NCI-H345 treated with DMSO at 0.1 percent for 48 hours (cell line): ENCODE results near the gene DST.

Experiments used
- DNase-seq: peaks from one replicate; lab custom pipeline; 2025; ENCODE audit not compliant: unreplicated experiment; lab: John Stamatoyannopoulos, UW

DST gene

DNA sequence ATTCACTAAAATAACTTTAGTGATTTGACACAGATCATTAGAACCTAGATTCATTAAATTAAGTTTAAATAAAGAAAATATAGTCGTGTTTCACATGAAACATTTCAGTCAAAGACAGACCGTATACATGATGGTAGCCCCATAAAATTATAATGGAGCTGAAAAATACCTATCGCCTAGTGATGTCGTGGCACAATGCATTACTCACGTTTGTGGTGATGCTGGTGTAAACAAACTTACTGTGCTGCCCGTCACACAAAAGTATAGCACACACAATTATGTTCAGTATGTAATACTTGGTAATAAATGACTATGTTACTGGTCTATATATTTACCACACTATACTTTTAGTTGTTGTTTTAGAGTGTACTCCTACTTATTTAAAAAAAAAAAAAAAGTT is 17.3 kb downstream of the DST start:
- DNase-seq = no peak

DNA sequence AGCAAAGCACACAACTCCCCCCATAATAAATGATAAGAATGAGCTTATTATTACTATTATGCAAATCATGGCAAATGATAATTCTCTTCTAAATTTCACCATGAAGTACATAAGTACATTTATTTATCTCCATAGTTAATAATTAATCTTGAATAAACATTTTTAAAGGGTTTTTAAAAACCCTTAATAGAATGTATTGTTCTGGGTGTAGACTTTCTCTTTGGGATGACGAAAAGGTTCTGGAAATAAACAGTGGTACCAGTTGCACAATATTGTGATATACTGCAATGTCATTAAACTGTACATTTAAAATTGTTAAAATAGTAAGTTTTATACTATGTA is 18.0 kb downstream of the DST start:
- no peak for DNase-seq

DNA sequence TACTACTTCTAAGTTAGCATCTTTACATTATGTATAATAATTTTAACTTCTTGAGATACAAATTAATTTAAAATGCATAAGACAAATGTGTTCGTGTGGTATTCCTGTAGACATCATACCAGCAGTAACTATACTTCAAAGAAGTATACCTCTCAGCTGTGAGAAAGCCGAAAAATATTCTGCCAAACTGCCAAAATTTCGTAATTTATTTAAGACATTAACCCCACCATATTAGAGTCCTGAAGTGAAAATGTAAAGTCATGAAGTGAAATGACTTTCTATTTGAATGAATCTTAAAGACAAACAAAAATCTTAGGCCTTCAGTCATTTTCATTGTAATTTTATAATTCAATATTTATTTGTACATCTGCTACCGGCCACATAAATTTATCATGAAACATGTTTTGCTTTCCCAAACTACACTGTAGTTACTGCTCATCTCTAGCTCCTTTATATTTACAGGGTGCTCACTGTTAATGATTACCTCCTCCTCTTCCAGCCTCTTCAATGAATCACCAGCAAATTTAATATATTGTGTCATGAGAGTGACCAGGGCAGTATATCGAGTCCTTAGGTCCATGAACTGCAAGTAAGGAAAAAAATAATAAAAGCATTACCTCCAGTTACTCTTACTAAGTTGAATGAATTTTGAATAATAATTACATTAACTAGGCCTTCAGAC is 18.5 kb downstream of the DST start:
- DNase-seq = no peak

DNA sequence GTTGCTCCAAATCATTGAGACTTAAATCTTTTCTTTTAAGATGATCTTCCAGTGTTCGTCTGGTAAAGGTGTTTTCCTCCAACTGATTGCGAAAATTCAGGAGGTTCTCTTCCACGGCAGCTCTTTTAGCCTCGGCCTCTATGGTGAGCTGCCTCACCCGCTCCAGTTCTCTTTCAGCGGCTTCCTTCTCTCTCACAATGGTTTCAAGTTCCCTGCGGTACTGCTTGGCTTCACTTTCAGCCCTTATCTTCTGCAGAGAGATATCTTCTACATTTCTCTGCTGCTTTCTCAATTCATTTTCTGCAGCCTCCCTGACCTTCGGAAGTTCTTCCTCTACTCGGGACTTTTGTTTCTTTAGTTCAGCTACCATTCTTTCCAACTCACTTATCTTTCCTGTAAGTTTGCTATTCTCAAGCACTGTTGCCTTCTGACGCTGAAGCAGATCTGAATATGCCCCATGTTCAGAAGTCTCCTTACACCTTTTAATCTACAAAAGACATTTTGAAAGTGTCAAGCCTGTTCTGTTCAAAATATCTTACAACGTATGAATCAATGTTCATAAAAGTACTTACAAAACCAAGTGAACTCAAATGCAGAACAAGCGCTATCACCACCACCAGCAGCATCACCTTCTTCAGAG is 22.3 kb downstream of the DST start:
- DNase-seq = no peak

DNA sequence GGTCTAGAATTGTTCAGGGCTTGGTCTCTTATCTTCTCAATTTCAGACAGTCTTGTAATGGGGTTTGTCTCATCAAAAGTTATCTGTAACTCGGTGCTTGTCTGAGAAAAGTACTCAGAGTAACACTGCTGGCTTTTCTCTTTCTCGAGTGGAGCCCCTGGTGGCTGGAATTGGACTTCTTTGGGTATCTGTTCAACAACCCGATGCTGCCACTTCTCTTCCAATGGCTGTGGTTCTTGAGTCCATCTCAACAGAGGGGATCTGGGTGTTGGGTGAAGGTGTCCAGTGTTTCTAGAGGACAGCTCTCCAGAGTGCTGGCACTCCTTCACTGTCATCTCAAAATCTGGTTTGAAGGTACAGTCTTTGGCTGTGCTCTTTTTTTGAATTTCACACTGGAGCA is 24.6 kb downstream of the DST start:
- DNase-seq = no peak

DNA sequence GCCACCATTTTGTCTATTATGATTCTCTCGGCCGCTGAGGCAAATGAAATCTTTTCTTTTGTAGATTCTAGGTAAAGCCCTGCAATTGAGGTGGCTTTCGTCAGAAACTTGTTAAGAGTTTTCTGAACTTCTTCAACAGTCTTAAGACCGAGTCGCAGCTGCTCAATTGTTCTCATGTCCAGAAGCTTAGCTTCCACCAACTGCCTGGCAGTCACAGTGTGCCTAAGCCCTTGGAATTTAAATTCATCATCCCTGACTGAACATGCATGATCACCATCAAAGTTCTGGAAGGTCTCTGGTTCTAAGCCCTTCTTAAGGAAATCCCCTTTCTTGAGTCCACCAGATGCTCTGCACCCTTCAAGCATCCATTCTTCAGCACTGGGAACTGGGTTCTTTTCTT is 25.7 kb downstream of the DST start:
- no peak for DNase-seq

DNA sequence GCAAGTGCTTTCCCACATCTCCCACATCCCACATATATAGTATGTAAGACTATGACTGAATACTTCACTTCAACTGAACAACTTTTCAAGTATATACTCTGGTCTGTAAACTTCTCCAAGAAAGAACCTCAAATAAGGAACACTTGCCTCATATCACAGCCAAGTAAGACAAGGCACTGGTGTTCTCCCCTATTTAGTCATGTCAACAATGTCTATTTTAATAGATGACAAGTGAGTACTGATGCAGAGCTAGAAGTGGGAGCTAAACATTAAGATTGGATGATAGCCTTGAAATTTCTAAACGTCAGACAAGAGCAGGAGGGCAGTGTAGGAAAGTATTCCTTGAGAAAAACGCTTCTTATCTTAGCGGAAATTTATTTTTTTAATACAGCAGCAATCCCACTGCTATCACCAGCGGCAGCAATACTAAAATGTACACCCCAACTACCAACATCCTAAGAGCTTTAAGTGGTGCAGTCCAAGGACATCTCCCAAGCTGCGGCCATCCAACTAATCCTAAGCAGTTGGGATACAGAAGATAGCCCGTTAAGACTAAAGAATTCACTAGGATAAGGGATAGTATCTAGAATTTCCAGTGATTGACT is 29.3 kb downstream of the DST start:
- no peak for DNase-seq

DNA sequence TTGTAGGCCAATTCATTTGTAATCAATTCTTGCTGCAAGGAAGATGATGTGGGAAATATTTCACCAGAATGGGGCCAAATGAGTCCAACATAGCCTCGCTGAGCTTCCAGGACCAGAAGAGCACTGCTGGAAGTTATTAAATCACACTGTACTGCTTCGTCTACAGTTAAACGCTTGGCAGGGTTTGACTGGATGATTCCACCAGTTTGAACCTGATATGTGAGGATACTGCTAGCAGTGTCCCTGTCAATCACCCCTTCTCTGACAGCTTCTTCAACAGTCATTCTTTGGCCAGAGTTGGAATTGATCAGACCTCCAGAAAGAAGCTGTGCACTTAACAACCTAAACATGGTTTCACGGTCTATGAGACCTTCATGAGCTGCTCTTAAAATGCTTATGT is 34.4 kb downstream of the DST start:
- DNase-seq = no peak

DNA sequence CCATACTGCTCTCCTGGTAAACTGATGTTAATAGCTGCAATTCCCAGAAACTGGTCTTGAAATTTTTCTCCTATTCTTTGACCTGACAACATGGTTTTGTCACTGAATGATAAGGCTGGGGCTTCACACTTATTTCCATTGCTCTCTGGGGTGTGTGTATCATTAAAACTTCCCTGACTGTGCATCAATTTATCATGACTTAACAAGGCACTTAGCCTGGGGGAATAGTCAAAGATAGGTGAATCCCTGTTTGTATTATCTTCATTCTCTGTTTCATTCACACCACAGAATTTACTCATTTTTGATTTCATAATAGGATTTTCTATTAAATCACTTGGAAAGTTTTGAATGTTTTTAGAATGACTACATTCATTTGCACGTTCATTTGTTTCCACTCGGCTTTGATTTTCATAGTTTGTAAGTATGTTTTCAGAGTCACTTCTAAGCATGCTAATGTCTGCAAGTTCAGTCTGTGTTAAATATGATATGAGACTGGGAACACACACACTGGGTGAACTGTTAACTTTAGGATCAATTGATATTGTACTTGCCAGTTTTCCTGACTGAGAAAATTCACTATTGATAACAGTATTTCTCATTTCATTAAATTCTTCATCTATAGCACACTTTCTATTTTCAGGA is 35.5 kb downstream of the DST start:
- no peak for DNase-seq

DNA sequence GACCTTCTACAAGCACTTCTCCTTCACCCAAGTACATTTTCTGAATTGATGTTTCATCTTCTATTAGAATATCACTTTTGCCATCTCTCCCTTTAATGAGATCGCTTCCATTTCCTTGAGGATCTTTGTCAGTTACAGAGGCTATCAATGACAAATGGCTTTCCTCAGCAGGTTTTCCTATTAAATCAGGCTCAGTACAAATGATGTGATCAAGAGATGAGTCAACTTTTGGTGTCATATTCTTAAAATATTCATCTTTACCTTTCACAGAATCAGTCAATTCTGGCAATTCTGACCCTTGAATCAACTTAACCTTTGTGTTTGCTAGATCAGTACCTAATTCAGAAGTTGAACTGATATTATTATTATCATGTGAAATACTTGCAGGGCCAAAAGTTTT is 37.3 kb downstream of the DST start:
- DNase-seq = no peak

DNA sequence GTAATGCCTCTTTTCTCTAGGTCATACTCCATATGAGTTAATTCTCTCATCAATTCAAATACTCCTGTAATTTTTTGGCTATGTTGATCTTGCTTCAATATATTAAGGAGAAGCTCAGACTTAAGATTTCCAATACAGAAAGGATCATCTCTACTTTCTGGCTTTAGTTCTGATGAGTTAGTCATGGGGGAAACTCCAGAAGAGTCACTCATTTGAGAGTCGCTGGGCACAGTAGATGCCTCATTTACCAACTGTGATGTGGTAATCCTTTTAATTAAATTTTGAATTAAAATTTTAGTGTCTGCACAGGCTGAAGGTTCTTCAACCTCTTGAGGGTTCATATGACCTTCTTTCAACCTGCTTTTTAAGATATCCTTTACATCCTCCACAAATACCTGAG is 38.5 kb downstream of the DST start:
- DNase-seq = no peak

DNA sequence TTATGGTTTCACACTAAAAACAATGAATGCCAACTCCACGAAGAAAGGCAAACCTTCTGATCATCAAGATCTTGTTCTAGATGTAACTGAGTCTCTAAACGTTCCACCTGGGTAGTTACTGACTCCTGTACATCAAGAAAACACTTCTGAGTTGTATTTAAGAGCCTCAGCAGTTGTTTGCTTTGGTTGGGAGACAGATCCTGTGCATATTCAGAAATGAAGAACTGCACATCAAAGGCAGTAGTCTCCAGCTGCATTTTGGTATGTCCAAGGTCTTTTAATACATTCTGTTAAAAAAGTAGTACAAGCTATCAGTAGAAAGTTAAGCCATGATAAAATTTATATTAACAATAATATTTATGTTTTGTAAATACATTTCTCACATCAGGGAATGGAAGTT is 41.3 kb downstream of the DST start:
- no peak for DNase-seq

DNA sequence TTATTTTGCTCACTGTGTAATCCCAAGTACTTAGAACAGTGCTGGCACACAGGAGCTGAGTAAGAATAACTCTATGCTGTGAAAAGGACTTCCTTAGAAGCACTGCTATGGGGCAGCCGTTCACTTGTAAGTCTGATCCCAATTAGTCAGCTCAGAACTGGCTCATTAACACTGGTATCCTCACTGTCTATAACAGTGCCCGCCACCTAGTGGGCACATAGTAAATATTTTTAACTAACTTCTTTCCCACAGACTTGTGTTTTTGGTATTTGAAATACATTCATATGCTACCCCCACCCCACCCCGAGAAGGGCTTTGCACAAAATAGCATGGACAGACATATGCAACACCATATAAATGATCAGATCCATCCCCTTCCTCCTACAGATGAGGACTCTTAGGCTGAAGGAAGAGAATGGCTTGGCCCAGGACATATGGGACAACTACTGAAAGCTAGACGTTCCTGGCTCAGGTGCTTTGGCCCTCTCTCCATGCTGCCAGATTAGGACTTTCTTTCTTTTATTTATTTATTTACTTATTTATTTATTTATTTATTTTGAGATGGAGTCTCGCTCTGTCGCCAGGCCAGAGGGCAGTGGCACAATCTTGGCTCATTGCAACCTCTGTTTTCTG is 47.1 kb downstream of the DST start:
- DNase-seq = peak; percentile 42

DNA sequence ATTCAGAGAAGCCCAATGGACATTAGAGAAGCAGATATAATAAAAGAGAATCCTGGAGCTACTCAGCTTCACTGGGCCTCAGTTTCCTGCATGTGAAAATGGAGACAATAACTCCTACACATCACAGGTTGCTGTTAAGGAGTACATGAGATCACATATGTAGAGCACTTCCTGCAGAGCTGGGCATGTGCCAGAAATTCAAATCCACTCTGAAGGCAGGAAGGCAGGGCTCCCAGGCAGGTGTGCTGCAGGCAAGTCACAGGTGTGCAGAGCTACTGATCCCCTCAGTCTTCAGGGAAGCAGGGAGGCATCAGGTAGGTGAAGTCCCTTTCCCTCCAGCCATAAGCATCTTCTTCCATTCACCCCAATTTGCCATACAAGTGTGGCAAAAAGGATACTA is 48.0 kb downstream of the DST start:
- peak; percentile 66 for DNase-seq

DNA sequence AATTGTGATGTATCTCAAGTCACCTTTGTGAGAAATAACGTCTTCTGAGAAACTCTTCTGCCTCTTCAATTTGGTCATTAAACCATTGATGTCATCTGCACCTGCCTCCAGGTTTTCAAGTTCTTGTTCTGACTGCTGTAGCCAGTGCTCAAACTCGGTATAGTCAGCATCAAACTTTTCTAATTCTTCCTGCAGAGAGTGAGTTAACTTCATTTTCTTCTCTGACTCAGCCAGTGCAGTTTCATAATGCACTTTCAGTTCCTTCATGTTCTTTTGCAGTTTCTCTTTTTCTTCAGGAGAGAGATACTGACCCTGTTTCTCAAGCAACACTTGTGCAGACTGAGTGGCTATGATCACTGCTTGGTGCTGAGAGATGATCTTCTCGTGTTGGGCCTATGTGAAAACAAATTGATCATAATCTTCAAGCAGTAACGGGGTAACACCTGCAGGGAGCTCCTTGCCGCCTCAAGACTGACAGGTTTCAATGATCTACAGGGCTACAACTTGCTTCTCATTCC is 48.8 kb downstream of the DST start:
- no peak for DNase-seq

DNA sequence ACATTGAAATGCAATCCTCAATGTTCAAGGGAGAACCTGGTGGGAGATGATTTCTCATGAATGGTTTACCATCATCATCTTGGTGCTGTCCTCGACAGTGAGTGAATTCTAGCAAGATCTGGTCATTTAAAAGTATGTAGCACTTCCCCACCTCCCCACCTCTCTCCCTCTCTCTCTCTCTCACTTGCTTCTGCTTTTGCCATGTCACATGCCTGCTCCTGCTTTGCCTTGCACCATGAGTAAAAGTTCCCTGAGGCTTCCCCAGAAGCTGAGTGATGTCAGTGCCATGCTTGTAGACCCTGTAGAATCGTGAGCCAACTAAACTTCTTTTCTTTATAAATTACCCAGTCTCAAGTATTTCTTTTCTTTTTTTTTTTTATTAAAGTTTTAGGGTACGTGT is 60.5 kb downstream of the DST start:
- no peak for DNase-seq

DNA sequence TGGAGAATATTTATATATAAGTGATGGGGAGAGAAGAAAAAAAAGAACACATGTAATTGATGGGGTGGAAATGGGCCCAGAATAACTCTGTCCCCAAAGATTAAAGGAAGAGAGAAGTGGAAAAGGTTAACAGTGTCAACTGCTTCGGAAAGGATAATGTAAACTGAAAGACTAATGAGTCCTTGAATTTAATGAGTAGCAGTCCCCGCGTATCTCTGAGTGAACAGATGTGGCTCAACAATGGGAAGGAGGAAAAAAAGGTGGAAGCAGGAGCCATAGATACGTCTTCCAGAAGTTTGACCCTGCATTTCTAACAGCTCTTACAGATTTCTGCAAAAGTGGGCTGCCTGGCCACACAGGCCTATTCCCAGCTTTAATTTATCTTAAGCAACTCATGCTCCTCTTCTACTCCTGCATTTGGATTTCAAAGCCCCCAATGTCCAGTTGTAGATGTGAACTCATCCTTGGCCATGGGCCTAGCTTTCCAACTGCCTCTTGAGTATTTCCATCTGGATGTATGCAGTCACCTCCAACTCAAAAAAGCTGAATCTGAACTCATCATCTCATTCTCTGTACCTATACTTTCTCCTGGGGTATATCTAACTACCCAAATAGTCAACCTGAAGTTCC is 61.3 kb downstream of the DST start:
- no peak for DNase-seq

DNA sequence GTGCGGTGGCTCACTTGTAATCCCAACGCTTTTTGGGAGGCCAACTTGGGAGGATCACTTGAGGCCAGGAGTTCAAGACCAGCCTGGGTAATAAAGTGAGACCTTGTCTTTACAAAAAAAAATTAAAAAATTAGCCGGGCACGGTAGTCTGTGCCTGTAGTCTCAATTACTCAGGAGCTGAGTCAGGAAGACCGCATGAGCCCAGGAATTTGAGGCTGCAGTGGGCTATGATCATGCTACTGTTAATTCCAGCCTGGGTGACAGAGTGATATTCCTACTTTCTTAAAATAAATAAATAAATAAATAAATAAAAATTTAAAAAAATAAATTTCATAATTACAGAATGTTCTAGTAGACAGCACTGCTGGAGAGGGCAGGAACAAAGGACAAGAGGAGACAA is 62.4 kb downstream of the DST start:
- no peak for DNase-seq

DNA sequence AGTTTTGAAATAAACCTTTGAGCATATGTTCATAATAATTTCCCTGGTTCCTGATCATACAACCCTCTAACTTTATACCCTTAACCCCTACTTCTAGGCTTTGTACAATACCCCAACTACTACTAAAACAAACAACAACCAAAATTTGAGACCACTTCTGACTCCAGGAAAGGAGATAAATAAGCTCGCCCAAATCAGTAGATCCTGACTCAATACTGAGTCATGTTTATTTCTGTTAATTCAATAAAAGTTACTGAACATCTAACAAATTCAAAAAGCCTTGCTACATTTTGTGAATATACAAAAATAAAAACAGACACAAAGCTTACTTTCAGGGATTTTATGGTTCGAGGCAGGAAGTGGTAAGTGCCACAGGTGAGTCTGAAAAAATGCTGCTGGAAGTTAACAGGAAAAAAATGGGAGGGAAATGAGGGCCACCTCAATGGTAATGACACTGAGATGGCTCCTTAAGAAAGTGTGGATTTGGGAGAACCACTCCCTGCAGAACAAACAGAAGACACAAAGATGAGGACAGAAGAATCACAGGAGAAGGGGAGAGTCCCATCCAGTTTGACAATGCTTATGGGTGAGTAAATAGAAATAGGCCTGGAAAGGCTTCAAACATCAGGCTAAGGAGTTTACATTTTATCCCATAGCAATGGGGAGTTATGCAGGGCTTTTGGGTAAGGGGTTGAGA is 63.4 kb downstream of the DST start:
- DNase-seq = no peak

DNA sequence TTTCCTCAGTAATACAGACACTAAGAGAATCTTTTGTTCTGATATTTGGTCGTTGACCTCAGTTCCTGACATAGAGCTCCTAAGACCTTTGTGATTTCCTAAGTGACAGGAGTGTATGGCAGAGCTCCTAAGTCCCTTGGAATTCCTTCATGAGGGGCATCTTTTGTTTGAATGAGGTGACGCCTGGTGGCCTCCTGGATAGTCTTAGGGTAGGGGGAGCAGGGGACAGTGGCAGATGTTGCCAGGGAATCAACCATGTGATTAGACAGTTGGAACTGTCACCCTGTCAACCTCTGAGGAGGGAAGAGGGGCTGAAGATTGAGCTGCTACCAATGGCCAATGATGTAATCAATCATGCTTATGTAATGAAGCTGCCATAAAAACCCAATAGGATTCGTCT is 67.0 kb downstream of the DST start:
- no peak for DNase-seq

DNA sequence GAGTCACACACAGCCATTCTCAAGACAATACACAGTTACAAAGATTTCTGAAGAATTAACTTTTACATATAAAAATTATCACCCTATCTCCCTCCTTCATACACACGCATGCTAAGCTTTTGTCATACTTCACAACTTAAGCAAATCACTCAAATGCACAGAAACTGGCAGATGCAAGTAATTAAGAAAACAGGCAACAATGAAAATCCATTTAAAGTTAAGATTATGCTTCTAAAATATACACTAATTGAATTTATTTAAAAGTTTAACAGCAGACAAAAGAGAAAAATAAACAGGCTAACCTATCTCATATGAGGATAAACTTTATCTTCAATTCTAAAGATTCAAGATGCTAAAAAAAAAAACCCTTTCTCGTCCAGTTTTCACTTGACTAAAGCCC is 68.4 kb downstream of the DST start:
- DNase-seq = no peak
